Anterior cingulate cortex (tissue), 58 donors: ENCODE measurements around the gene MEI4.
"Not testable (repeated sequence)": the region's sequence is repeated elsewhere in the genome, so short reads cannot be mapped to it uniquely, and the experiment has no call there.

Source experiments
- DNase-seq, 58 donors: peaks; one replicate each; lab custom pipeline; 2025; lab: John Stamatoyannopoulos, UW

Gene MEI4

GRCh38 chr6:77669913-77670312 is 17.1 kb downstream of the MEI4 start:
- no peak for DNase-seq

GRCh38 chr6:77674211-77674610 is 21.4 kb downstream of the MEI4 start:
- no peak for DNase-seq

GRCh38 chr6:77678048-77678447 is 25.2 kb downstream of the MEI4 start:
- DNase-seq: no peak

- DNase-seq: no peak
These were observed 30.7 kb downstream of the MEI4 start for GRCh38 chr6:77683515-77683914.

GRCh38 chr6:77686931-77687330 is 34.1 kb downstream of the MEI4 start:
- DNase-seq: no peak

- DNase-seq: no peak
These were observed 35.8 kb downstream of the MEI4 start for GRCh38 chr6:77688649-77689048.

GRCh38 chr6:77700095-77700494 is 47.3 kb downstream of the MEI4 start:
- DNase-seq: not testable (repeated sequence)

GRCh38 chr6:77707603-77708002 is 54.8 kb downstream of the MEI4 start:
- DNase-seq: no peak

GRCh38 chr6:77715588-77715987 is 62.7 kb downstream of the MEI4 start:
- no peak for DNase-seq

GRCh38 chr6:77716311-77716710 is 63.5 kb downstream of the MEI4 start:
- no peak for DNase-seq

GRCh38 chr6:77736010-77736409 is 83.2 kb downstream of the MEI4 start:
- not testable (repeated sequence) for DNase-seq

GRCh38 chr6:77740380-77740779 is 87.5 kb downstream of the MEI4 start:
- DNase-seq: no peak

- not testable (repeated sequence) for DNase-seq
These were observed 99.3 kb downstream of the MEI4 start for GRCh38 chr6:77752156-77752555.

- no peak for DNase-seq
These were observed 109.5 kb downstream of the MEI4 start for GRCh38 chr6:77762386-77762785.

GRCh38 chr6:77763124-77763523 is 110.3 kb downstream of the MEI4 start:
- no peak for DNase-seq

- no peak for DNase-seq
These were observed 111.5 kb downstream of the MEI4 start for GRCh38 chr6:77764364-77764763.

GRCh38 chr6:77773157-77773822 is 120.5 kb downstream of the MEI4 start:
- DNase-seq: no peak

GRCh38 chr6:77774457-77774856 is 121.6 kb downstream of the MEI4 start:
- DNase-seq: no peak

- DNase-seq: no peak
These were observed 123.6 kb downstream of the MEI4 start for GRCh38 chr6:77776441-77776840.

- DNase-seq: no peak
These were observed 125.7 kb downstream of the MEI4 start for GRCh38 chr6:77778527-77778926.

GRCh38 chr6:77786935-77787629 is 134.2 kb downstream of the MEI4 start:
- DNase-seq: no peak
